ENCODE results near the gene PKNOX2. TPM values are rescaled to one million over a fixed set of nuclear protein-coding genes. Genes with fewer than 3 reads are reported as not detected.

PKNOX2 gene
- total RNA-seq, 1 donor from 2014 or later: 21.5 TPM

DNA sequence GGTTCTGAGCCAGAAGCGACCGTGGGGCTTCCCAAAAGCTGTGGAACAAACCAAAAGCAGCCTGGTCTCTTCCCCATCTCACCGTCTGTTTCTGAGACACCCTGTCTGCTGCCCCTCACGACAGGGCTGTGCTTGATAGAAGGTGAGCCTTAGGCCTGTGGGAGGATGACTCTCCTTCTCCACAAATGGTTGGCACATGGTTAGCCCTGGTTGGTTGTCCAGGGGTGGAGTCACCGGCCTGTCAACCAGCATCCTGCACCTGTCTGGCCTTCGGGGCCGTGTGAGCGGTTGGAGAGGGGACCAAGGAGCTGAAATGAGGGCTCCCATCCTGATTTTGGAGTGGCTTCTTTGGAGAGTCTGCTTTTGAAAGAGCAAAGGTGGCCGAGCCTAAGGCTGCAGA lies 135.3 kb downstream of the PKNOX2 start:
- no peak overlapping the region for H3K27ac Mint-ChIP-seq (ENCODE audit: unreplicated experiment)
- no peak for DNase-seq (ENCODE audit: low read depth, low spot score)
- no peaks in the 10 kb centered on the region for H3K9me3 Mint-ChIP-seq
- TF ChIP-seq, protein P1, sequence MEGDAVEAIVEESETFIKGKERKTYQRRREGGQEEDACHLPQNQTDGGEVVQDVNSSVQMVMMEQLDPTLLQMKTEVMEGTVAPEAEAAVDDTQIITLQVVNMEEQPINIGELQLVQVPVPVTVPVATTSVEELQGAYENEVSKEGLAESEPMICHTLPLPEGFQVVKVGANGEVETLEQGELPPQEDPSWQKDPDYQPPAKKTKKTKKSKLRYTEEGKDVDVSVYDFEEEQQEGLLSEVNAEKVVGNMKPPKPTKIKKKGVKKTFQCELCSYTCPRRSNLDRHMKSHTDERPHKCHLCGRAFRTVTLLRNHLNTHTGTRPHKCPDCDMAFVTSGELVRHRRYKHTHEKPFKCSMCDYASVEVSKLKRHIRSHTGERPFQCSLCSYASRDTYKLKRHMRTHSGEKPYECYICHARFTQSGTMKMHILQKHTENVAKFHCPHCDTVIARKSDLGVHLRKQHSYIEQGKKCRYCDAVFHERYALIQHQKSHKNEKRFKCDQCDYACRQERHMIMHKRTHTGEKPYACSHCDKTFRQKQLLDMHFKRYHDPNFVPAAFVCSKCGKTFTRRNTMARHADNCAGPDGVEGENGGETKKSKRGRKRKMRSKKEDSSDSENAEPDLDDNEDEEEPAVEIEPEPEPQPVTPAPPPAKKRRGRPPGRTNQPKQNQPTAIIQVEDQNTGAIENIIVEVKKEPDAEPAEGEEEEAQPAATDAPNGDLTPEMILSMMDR (conservative IDR thresholded peaks at IDR 0.05): no peak
- H3K36me3 Mint-ChIP-seq (ENCODE audit: low read depth): peaks cover 2% of the 10 kb centered on the region
- H3K4me3 Mint-ChIP-seq: no peak overlapping the region
- no peaks in the 10 kb centered on the region for H3K27me3 Mint-ChIP-seq (ENCODE audit: low read depth)
- peaks cover 18% of the 10 kb centered on the region for H3K4me1 Mint-ChIP-seq

DNA sequence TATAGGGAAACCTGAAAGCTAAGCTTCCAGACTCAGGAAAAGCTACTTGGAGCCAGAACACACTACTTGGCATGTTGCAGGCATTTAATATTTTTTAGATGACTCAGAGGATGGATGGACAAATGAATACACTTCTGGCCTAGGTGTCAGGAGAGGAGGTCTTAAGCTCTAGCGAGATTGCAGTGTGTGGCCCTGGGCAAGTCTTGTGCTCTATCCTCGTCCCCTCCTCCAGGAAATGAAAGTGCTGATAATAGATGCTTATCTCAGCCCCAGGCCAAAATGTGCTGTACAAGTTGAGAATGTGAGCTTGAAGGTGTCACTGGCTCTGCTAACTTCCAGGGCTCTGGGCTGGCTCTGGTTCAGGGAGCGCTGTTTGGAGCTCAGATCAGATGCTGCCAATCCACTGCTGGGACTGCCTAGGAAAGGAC lies 136.3 kb downstream of the PKNOX2 start:
- no peak for DNase-seq (ENCODE audit: low read depth, low spot score)
- no peaks in the 10 kb centered on the region for H3K36me3 Mint-ChIP-seq (ENCODE audit: low read depth)
- H3K4me1 Mint-ChIP-seq: peaks cover 18% of the 10 kb centered on the region
- no peak overlapping the region for H3K27ac Mint-ChIP-seq (ENCODE audit: unreplicated experiment)
- TF ChIP-seq, protein P1 (conservative IDR thresholded peaks at IDR 0.05): no peak
- no peaks in the 10 kb centered on the region for H3K9me3 Mint-ChIP-seq
- no peaks in the 10 kb centered on the region for H3K27me3 Mint-ChIP-seq (ENCODE audit: low read depth)
- H3K4me3 Mint-ChIP-seq: no peak overlapping the region

DNA sequence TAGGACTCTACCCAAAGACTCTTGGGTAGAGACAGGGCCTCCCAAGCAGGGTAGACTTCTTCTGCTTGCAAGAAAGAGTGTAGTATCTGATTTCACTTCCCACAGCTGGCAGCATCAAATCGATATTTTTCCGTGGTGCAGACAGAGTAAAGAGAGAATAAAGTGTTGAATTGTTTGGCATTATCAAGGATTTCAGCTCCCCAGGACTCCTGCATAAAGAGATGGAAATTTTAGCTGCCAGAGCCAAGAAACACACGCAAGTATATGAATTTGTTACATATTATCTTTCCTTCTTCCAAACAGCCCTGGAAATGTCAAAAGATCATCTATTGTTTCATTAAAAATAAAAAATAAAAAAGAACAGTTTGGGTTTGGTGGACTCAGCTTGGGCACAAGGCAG lies 136.8 kb downstream of the PKNOX2 start:
- no peaks in the 10 kb centered on the region for H3K36me3 Mint-ChIP-seq (ENCODE audit: low read depth)
- DNase-seq (ENCODE audit: low read depth, low spot score): no peak
- no peaks in the 10 kb centered on the region for H3K9me3 Mint-ChIP-seq
- TF ChIP-seq, protein P1 (conservative IDR thresholded peaks at IDR 0.05): no peak
- H3K4me1 Mint-ChIP-seq: peaks cover 18% of the 10 kb centered on the region
- no peaks in the 10 kb centered on the region for H3K27me3 Mint-ChIP-seq (ENCODE audit: low read depth)
- no peak overlapping the region for H3K27ac Mint-ChIP-seq (ENCODE audit: unreplicated experiment)
- no peak overlapping the region for H3K4me3 Mint-ChIP-seq

DNA sequence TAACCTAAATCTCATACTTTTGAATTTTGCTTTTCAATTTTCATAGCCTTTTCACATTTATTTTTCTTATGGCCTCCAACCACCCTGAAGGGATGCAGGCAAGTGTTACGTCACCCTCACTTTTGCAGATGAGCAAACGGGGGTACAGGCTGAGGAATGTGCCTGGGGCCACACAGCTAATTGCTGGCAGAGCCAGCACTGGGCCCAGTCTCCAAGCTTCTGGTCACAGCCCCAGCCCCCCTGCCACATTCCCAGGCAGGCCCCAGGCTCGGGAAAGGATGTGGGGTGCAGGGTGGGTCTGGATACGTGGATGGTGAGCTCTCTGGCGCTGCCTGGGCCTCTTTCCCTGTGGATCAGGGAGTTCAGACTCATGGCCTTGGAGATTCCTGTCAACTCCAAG lies 138.6 kb downstream of the PKNOX2 start:
- peaks cover 14% of the 10 kb centered on the region for H3K4me1 Mint-ChIP-seq
- H3K4me3 Mint-ChIP-seq: no peak overlapping the region
- H3K9me3 Mint-ChIP-seq: no peaks in the 10 kb centered on the region
- TF ChIP-seq, protein P1 (conservative IDR thresholded peaks at IDR 0.05): no peak
- DNase-seq (ENCODE audit: low read depth, low spot score): no peak
- H3K27ac Mint-ChIP-seq (ENCODE audit: unreplicated experiment): no peak overlapping the region
- no peaks in the 10 kb centered on the region for H3K27me3 Mint-ChIP-seq (ENCODE audit: low read depth)
- H3K36me3 Mint-ChIP-seq (ENCODE audit: low read depth): no peaks in the 10 kb centered on the region

DNA sequence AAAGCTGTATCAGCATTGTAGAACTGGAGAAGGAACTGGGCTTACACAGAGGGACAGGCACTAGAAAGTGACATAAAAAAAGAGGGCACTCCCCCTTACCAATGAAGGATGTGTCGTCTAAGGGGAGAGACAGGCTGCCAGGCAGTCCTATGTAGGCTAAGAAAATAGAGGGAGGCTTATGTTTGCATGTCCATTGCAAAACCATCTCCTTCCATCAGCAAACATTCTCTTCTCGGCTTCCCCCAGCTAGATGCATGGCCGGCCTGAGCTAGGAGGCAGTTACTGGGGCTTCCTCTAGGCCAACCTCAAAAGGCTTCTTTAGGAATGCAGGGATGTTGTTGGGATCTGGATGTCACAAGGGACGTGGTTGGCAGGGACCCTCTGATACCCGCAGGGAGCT lies 139.1 kb downstream of the PKNOX2 start:
- H3K27me3 Mint-ChIP-seq (ENCODE audit: low read depth): no peaks in the 10 kb centered on the region
- TF ChIP-seq, protein P1 (conservative IDR thresholded peaks at IDR 0.05): no peak
- peaks cover under 1% of the 10 kb centered on the region for H3K36me3 Mint-ChIP-seq (ENCODE audit: low read depth)

DNA sequence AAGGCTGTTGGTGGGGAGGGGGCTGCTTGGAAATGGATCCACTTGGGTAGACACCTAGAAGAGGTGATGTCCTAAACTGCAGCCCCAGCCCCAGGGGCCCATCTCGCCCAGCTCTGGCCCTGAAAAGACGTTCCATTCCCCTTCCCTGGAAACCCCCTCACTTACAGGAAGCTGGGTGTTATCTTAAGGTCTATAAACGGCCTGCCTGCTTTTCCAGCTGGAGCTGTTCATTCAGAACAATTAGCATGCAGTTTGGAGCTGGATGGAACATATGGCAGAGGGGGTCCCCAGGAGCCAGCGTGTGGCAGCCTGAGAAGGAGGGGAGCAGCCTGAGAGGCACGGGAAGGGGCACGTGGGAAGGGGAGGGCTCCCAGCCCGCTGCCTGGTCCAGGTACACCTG lies 139.6 kb downstream of the PKNOX2 start:
- no peak overlapping the region for H3K4me3 Mint-ChIP-seq
- peaks cover 3% of the 10 kb centered on the region for H3K36me3 Mint-ChIP-seq (ENCODE audit: low read depth)
- peaks cover 14% of the 10 kb centered on the region for H3K4me1 Mint-ChIP-seq
- TF ChIP-seq, protein P1 (conservative IDR thresholded peaks at IDR 0.05): no peak
- H3K27ac Mint-ChIP-seq (ENCODE audit: unreplicated experiment): no peak overlapping the region
- H3K27me3 Mint-ChIP-seq (ENCODE audit: low read depth): no peaks in the 10 kb centered on the region
- H3K9me3 Mint-ChIP-seq: no peaks in the 10 kb centered on the region
- DNase-seq (ENCODE audit: low read depth, low spot score): no peak

More for the DNA sequence above, 139.1 kb downstream of the PKNOX2 start:
- no peak for DNase-seq (ENCODE audit: low read depth, low spot score)
- no peak overlapping the region for H3K4me3 Mint-ChIP-seq
- peaks cover 14% of the 10 kb centered on the region for H3K4me1 Mint-ChIP-seq
- no peaks in the 10 kb centered on the region for H3K9me3 Mint-ChIP-seq
- peak overlapping the region; percentile 59 for H3K27ac Mint-ChIP-seq (ENCODE audit: unreplicated experiment)
